Stimulated activated CD8-positive, alpha-beta memory T cell treated with anti-CD3 and anti-CD28 coated beads, Interleukin-7, amount 100 ng/mL, for 1 hour (primary cell): ENCODE measurements around the gene GUCY2C.

Experiments
- DNase-seq, 2 donors: peaks; one replicate each; pipeline ENCODE4 v3.0.0-alpha.2; 2020; ENCODE audit warnings: low read depth in 2 of 2

Gene GUCY2C

DNA sequence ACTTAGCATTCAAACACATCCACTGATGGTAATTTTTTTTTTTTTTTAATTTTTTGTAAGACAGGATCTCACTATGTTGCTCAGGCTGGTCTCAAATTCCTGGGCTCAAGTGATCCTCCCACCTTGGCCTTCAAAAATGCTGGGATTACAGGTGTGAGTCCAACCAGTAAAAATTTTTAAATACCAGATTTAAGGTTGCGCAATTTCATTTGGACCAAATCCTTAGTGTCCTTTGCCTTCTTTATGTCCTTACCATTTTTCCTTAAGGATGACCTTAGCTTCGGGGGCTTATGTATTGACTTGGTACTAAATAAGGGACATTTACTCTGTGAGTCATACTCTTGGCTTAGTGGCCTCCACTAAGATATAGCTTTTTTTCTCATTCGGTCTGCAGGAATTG is 124.6 kb downstream of the GUCY2C start:
- DNase-seq, result no peak

DNA sequence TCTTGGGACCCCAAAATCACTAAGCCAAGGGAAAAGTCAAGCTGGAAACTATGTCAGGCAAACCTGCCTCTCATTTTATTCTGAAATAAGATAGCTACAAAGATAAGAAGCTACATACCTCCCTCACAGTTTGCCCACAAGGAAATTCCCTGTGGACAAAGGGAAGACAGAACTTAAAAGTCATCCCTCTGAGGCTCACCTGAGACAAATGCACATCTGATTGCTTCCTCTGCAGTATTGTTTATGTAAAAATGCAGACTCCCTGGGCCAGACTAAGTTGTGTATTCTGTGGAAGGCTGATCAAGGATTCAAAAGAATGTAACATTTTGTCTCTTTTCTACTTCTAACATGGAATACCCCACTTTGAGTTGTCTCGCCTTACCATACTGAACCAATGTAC is 126.2 kb downstream of the GUCY2C start:
- no peak for DNase-seq

DNA sequence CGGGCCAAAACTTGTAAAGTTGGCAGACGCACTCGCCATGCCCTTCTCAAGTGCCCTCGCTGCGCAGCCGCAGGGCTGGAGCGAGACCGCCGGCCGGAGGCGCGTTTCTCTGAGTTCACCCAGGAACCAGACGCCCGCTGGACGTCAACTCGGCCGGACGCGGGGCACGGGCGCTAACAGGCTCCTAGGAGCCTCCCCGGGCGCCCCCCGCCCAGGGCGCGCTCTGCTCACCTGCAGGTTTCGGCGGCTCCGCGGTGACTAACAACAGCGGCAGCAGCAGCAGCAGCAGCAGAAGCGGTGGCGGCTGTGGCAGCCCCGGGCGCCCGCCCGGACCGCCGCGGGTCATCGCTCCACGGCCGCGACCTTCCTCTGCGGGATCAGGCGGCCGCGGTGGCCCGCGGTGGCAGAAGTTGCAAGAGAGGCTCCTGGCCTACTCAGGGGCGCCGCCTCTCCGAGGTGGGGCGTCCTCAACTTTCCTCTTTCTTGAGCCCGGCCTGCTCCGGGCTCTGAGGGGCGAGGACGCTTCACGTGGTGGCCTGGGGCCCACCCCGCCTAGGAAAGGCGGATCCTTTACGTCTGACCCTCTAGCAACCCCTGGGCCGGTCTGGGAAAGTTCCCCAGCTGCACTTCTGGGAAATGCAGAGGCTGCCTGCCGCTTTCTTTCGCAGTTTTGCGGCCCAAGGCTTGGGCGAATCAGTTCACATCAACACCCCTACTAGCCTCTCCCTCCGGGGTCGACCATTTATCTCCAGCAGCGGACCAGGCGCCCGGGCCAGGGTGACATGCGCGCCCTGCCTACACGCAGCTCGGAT is 128.8 kb downstream of the GUCY2C start, which contains the start of gene PLBD1:
Gene PLBD1 (minus strand): TSS at position 533 of the 812 bp plus-strand sequence. CDS start 187 bp downstream, at position 346.
- DNase-seq, result no peak

GRCh38 chr12:14564336-14564959 is 132.0 kb downstream of the GUCY2C start:
- no peak for DNase-seq

DNA sequence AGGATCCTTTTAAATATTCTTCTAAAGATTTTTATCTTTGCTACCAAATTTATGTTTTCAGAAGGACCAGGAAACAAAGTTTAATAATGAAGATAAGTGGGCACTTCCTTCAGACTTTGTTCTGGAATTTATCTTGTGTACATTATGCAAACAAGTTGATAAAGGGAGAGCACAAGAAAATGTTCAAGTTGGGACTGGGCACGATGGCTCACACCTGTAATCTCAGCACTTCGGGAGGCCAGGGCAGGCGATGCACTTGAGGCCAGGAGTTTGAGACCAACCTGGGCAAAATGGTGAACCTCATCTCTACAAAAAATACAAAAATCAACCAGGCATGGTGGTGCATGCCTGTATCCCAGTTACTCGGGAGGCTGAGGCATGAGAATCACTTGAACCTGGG is 133.4 kb downstream of the GUCY2C start:
- DNase-seq, result no peak
